GM23338 (cell line): Measurements from ENCODE around the gene PLOD2. TPM values are rescaled to one million over a fixed set of nuclear protein-coding genes. Genes with fewer than 3 reads are reported as not detected.

Experiments used
- ATAC-seq: fragments of 200-7000 bp; cut with Tn5 transposase; 3 replicates; pipeline ENCODE4 v1.9.1; 2020
- DNase-seq: peaks from one replicate; pipeline ENCODE4 v3.0.0-alpha.2; 2015; ENCODE audit warnings: low spot score
- H2AFZ ChIP-seq: fragments of 200-600 bp; sonication (generic); 2 replicates; pipeline ENCODE4 v1.8.0; 2016; ENCODE audit warnings: antibody characterized with exemption, mild to moderate bottlenecking, moderate library complexity
- H3F3A ChIP-seq: fragments of 200-600 bp; sonication (generic); replicated peaks from 2 replicates; pipeline ENCODE4 v1.8.0; 2017; ENCODE audit warnings: antibody characterized with exemption, mixed run types, low read depth
- H3K27ac ChIP-seq: fragments of 200-600 bp; sonication (generic); 2 replicates; pipeline ENCODE4 v1.6.1; 2016; ENCODE audit warnings: low read depth
- H3K27me3 ChIP-seq: fragments of 200-600 bp; sonication (generic); 2 replicates; pipeline ENCODE4 v1.8.0; 2016; ENCODE audit warnings: mild to moderate bottlenecking, mixed run types, moderate library complexity; ENCODE audit not compliant: insufficient read depth
- H3K36me3 ChIP-seq: fragments of 200-600 bp; sonication (generic); 2 replicates; pipeline ENCODE4 v1.8.0; 2016; ENCODE audit warnings: mild to moderate bottlenecking; ENCODE audit not compliant: insufficient read depth
- H3K4me1 ChIP-seq: fragments of 200-600 bp; sonication (generic); 2 replicates; pipeline ENCODE4 v1.8.0; 2016; ENCODE audit warnings: mild to moderate bottlenecking, moderate library complexity; ENCODE audit not compliant: insufficient read depth
- H3K4me2 ChIP-seq: fragments of 200-600 bp; sonication (generic); 2 replicates; pipeline ENCODE4 v1.7.1; 2017; ENCODE audit warnings: mixed run types
- H3K4me3 ChIP-seq: fragments of 200-600 bp; sonication (generic); 2 replicates; pipeline ENCODE4 v1.6.1; 2016; ENCODE audit warnings: mixed run types
- H3K79me2 ChIP-seq: fragments of 200-600 bp; sonication (generic); replicated peaks from 2 replicates; pipeline ENCODE4 v1.8.0; 2017; ENCODE audit warnings: mild to moderate bottlenecking; ENCODE audit not compliant: insufficient read depth
- H3K9me2 ChIP-seq: fragments of 200-600 bp; sonication (generic); 2 replicates; pipeline ENCODE4 v1.8.0; 2017; ENCODE audit not compliant: insufficient read depth
- H4K20me1 ChIP-seq: fragments of 200-600 bp; sonication (generic); replicated peaks from 2 replicates; pipeline ENCODE4 v1.8.0; 2017; ENCODE audit warnings: mild to moderate bottlenecking; ENCODE audit not compliant: insufficient read depth
- H3K27ac Mint-ChIP-seq: 2 replicates; pipeline ENCODE4 v1.8.0; 2020; ENCODE audit warnings: inconsistent platforms, mild to moderate bottlenecking, moderate library complexity, mixed read lengths
- H3K27me3 Mint-ChIP-seq: 3 replicates; pipeline ENCODE4 v1.8.0; 2022; ENCODE audit warnings: low read depth, mild to moderate bottlenecking, moderate library complexity, mixed read lengths, inconsistent platforms; ENCODE audit not compliant: insufficient read depth, poor library complexity
- H3K36me3 Mint-ChIP-seq: 3 replicates; pipeline ENCODE4 v1.8.0; 2021; ENCODE audit warnings: low read depth, mild to moderate bottlenecking, inconsistent platforms, moderate library complexity, mixed read lengths
- H3K4me1 Mint-ChIP-seq: 3 replicates; pipeline ENCODE4 v1.8.0; 2020; ENCODE audit warnings: mild to moderate bottlenecking, inconsistent platforms, mixed read lengths
- H3K4me3 Mint-ChIP-seq: 3 replicates; pipeline ENCODE4 v1.8.0; 2021; ENCODE audit warnings: moderate library complexity, mild to moderate bottlenecking, inconsistent platforms, mixed read lengths
- H3K9me3 Mint-ChIP-seq: 3 replicates; pipeline ENCODE4 v1.8.0; 2020; ENCODE audit warnings: moderate library complexity, mild to moderate bottlenecking, inconsistent platforms, mixed read lengths
- CREB1 ChIP-seq: fragments of 250-450 bp; sonication (Bioruptor Pico); IDR thresholded peaks from 2 replicates; pipeline ENCODE4 v1.5.0; 2020; ENCODE audit warnings: low read depth, mild to moderate bottlenecking, moderate library complexity
- CTCF ChIP-seq, 2 experiments: fragments of 200-600 bp in 1 of 2; sonication (generic) in 1 of 2; conservative IDR thresholded peaks; 2 replicates each; pipeline versions ENCODE4 v1.5.1 to v1.6.1; 2016 to 2017; ENCODE audit warnings: antibody characterized with exemption in 2 of 2, low read depth in 2 of 2, mild to moderate bottlenecking in 2 of 2, moderate library complexity in 1 of 2
- EZH2 ChIP-seq: fragments of 200-600 bp; sonication (generic); IDR thresholded peaks from one replicate; pipeline ENCODE4 v1.8.0; 2017; ENCODE audit warnings: antibody characterized with exemption, mild to moderate bottlenecking, low read depth; ENCODE audit not compliant: unreplicated experiment
- EZH2phosphoT487 ChIP-seq: fragments of 200-600 bp; sonication (generic); IDR thresholded peaks from one replicate; pipeline ENCODE4 v1.8.1; 2018; ENCODE audit warnings: antibody characterized with exemption; ENCODE audit not compliant: unreplicated experiment
- JUNB ChIP-seq: IDR thresholded peaks from one replicate; pipeline ENCODE4 v1.6.1; 2016; ENCODE audit warnings: antibody characterized with exemption; ENCODE audit not compliant: unreplicated experiment
- NANOG ChIP-seq: IDR thresholded peaks from 2 replicates; pipeline ENCODE4 v1.6.1; 2016; ENCODE audit warnings: antibody characterized with exemption, borderline replicate concordance
- POLR2AphosphoS5 ChIP-seq: IDR thresholded peaks from 2 replicates; pipeline ENCODE4 v1.6.1; 2016; ENCODE audit warnings: antibody characterized with exemption, low read depth
- STAT1 ChIP-seq: IDR thresholded peaks from one replicate; pipeline ENCODE4 v1.6.1; 2016; ENCODE audit warnings: antibody characterized with exemption; ENCODE audit not compliant: unreplicated experiment
- ZNF114 ChIP-seq: fragments of 250-450 bp; sonication (Bioruptor Pico); IDR thresholded peaks from 2 replicates; pipeline ENCODE4 v1.5.0; 2020; ENCODE audit warnings: mild to moderate bottlenecking, moderate library complexity
- ZNF331 ChIP-seq: fragments of 250-450 bp; sonication (Bioruptor Pico); IDR thresholded peaks from 2 replicates; pipeline ENCODE4 v1.5.0; 2020; ENCODE audit warnings: low read depth, mild to moderate bottlenecking, moderate library complexity
- polyA plus RNA-seq: library from polyadenylated mRNA; unstranded; fragments of >200 nt; fragmentation: Nextera tagmentation; extraction: Ambion mirVana; gene quantifications from 2 replicates; pipeline ENCODE4 v1.2.1, GENCODE V29; 2016
- total RNA-seq: library from RNA; depleted of rRNA; stranded (reverse); fragments of >200 nt; shearing (Covaris generic); gene quantifications from 2 replicates; pipeline ENCODE4 v1.2.3, GENCODE V29; 2014
- TF ChIP-seq, protein P1 (sequence below): IDR thresholded peaks from 2 replicates; pipeline ENCODE4 v1.6.1; 2016; ENCODE audit warnings: antibody characterized with exemption
- TF ChIP-seq, protein P2 (sequence below): fragments of 250-450 bp; sonication (Bioruptor Pico); IDR thresholded peaks from 2 replicates; pipeline ENCODE4 v1.5.0; 2020; ENCODE audit warnings: mild to moderate bottlenecking, moderate library complexity
- TF ChIP-seq, protein P3 (sequence below): IDR thresholded peaks from one replicate; pipeline ENCODE4 v1.6.1; 2018; ENCODE audit warnings: antibody characterized with exemption; ENCODE audit not compliant: unreplicated experiment

Gene PLOD2
- total and polyA plus RNA-seq, 2 experiments from 2014 or later = 26.7 to 30.5 TPM

DNA sequence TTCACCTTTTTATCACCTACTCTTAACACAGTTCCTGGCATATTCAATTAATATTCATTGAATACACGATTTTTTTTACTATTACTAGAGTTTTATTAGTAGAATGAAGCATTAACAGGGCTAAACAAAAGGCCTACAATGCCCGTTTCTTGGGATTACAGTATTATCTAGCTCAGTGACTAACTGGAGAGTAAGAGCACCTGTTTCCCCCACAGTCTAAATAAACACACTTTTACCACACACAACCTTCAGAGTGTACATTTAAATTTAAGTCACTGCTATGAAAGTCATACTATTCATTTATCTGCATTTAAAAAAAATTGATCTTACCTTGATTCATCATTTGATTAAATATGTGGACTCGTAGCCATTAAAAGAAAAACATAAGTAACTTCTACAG is 74.8 kb downstream of the PLOD2 start:
- Histone ChIP-seq H4K20me1 (no peaks in the 10 kb centered on the region), H3K27ac (no peak overlapping the region), H3K79me2 (no peaks in the 10 kb centered on the region), H3K4me1 (no peaks in the 10 kb centered on the region), H3K27me3 (no peaks in the 10 kb centered on the region), H2AFZ (no peak overlapping the region), H3K4me3 (no peak overlapping the region), H3F3A (no peaks in the 10 kb centered on the region), H3K4me2 (no peak overlapping the region), H3K36me3 (no peaks in the 10 kb centered on the region), H3K9me2 (no peaks in the 10 kb centered on the region)
- Mint-ChIP-seq H3K4me1 (no peaks in the 10 kb centered on the region), H3K9me3 (no peaks in the 10 kb centered on the region), H3K27ac (no peak overlapping the region), H3K27me3 (no peaks in the 10 kb centered on the region), H3K36me3 (no peaks in the 10 kb centered on the region), H3K4me3 (no peak overlapping the region)
- DNase-seq (no peak), ATAC-seq (no peak)
- no peak for TF ChIP-seq EZH2phosphoT487
- TF ChIP-seq ZNF331 (CRISPR knock-in tag) = no peak
- TF ChIP-seq CTCF (conservative IDR thresholded peaks at IDR 0.05; ENCODE audit: low read depth in 2 of 2) = no peak
- no peak for TF ChIP-seq STAT1
- TF ChIP-seq, protein P1, sequence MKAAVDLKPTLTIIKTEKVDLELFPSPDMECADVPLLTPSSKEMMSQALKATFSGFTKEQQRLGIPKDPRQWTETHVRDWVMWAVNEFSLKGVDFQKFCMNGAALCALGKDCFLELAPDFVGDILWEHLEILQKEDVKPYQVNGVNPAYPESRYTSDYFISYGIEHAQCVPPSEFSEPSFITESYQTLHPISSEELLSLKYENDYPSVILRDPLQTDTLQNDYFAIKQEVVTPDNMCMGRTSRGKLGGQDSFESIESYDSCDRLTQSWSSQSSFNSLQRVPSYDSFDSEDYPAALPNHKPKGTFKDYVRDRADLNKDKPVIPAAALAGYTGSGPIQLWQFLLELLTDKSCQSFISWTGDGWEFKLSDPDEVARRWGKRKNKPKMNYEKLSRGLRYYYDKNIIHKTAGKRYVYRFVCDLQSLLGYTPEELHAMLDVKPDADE = no peak
- no peak for TF ChIP-seq EZH2
- TF ChIP-seq POLR2AphosphoS5 = no peak
- no peak for TF ChIP-seq CREB1
- no peak for TF ChIP-seq JUNB
- TF ChIP-seq, protein P2, sequence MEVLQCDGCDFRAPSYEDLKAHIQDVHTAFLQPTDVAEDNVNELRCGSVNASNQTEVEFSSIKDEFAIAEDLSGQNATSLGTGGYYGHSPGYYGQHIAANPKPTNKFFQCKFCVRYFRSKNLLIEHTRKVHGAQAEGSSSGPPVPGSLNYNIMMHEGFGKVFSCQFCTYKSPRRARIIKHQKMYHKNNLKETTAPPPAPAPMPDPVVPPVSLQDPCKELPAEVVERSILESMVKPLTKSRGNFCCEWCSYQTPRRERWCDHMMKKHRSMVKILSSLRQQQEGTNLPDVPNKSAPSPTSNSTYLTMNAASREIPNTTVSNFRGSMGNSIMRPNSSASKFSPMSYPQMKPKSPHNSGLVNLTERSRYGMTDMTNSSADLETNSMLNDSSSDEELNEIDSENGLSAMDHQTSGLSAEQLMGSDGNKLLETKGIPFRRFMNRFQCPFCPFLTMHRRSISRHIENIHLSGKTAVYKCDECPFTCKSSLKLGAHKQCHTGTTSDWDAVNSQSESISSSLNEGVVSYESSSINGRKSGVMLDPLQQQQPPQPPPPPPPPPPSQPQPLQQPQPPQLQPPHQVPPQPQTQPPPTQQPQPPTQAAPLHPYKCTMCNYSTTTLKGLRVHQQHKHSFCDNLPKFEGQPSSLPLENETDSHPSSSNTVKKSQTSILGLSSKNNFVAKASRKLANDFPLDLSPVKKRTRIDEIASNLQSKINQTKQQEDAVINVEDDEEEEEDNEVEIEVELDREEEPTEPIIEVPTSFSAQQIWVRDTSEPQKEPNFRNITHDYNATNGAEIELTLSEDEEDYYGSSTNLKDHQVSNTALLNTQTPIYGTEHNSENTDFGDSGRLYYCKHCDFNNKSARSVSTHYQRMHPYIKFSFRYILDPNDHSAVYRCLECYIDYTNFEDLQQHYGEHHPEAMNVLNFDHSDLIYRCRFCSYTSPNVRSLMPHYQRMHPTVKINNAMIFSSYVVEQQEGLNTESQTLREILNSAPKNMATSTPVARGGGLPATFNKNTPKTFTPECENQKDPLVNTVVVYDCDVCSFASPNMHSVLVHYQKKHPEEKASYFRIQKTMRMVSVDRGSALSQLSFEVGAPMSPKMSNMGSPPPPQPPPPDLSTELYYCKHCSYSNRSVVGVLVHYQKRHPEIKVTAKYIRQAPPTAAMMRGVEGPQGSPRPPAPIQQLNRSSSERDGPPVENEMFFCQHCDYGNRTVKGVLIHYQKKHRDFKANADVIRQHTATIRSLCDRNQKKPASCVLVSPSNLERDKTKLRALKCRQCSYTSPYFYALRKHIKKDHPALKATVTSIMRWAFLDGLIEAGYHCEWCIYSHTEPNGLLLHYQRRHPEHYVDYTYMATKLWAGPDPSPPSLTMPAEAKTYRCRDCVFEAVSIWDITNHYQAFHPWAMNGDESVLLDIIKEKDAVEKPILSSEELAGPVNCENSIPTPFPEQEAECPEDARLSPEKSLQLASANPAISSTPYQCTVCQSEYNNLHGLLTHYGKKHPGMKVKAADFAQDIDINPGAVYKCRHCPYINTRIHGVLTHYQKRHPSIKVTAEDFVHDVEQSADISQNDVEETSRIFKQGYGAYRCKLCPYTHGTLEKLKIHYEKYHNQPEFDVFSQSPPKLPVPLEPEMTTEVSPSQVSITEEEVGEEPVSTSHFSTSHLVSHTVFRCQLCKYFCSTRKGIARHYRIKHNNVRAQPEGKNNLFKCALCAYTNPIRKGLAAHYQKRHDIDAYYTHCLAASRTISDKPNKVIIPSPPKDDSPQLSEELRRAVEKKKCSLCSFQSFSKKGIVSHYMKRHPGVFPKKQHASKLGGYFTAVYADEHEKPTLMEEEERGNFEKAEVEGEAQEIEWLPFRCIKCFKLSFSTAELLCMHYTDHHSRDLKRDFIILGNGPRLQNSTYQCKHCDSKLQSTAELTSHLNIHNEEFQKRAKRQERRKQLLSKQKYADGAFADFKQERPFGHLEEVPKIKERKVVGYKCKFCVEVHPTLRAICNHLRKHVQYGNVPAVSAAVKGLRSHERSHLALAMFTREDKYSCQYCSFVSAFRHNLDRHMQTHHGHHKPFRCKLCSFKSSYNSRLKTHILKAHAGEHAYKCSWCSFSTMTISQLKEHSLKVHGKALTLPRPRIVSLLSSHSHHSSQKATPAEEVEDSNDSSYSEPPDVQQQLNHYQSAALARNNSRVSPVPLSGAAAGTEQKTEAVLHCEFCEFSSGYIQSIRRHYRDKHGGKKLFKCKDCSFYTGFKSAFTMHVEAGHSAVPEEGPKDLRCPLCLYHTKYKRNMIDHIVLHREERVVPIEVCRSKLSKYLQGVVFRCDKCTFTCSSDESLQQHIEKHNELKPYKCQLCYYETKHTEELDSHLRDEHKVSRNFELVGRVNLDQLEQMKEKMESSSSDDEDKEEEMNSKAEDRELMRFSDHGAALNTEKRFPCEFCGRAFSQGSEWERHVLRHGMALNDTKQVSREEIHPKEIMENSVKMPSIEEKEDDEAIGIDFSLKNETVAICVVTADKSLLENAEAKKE (CRISPR knock-in tag) = no peak
- TF ChIP-seq NANOG = no peak
- TF ChIP-seq, protein P3, sequence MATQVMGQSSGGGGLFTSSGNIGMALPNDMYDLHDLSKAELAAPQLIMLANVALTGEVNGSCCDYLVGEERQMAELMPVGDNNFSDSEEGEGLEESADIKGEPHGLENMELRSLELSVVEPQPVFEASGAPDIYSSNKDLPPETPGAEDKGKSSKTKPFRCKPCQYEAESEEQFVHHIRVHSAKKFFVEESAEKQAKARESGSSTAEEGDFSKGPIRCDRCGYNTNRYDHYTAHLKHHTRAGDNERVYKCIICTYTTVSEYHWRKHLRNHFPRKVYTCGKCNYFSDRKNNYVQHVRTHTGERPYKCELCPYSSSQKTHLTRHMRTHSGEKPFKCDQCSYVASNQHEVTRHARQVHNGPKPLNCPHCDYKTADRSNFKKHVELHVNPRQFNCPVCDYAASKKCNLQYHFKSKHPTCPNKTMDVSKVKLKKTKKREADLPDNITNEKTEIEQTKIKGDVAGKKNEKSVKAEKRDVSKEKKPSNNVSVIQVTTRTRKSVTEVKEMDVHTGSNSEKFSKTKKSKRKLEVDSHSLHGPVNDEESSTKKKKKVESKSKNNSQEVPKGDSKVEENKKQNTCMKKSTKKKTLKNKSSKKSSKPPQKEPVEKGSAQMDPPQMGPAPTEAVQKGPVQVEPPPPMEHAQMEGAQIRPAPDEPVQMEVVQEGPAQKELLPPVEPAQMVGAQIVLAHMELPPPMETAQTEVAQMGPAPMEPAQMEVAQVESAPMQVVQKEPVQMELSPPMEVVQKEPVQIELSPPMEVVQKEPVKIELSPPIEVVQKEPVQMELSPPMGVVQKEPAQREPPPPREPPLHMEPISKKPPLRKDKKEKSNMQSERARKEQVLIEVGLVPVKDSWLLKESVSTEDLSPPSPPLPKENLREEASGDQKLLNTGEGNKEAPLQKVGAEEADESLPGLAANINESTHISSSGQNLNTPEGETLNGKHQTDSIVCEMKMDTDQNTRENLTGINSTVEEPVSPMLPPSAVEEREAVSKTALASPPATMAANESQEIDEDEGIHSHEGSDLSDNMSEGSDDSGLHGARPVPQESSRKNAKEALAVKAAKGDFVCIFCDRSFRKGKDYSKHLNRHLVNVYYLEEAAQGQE = no peak
- TF ChIP-seq ZNF114 (CRISPR knock-in tag) = no peak
